SK-N-SH (cell line): ENCODE results near the gene NRBF2. TPM values are rescaled to one million over a fixed set of nuclear protein-coding genes. Genes with fewer than 3 reads are reported as not detected.
"Not testable (repeated sequence)": the region's sequence is repeated elsewhere in the genome, so short reads cannot be mapped to it uniquely, and the experiment has no call there.

ENCODE experiments used
- CTCF ChIA-PET: fragments of 300-600, 350-600 bp; formaldehyde crosslinking; extraction: SDS; loops from one replicate; lab custom pipeline; 2021; lab: Yijun Ruan, JAX
- POLR2A ChIA-PET: fragments of 350-600 bp; sonication (Branson Sonifier 250); formaldehyde crosslinking; extraction: SDS; loops from one replicate; lab custom pipeline; 2020; ENCODE audit warnings: antibody characterized with exemption, inconsistent platforms; lab: Yijun Ruan, JAX
- DNase-seq: peaks from one replicate; pipeline ENCODE4 v3.0.0; 2012
- H2AFZ ChIP-seq: fragments of 200-600 bp; sonication (generic); 2 replicates; pipeline ENCODE4 v1.8.1; 2016; ENCODE audit warnings: antibody characterized with exemption, mild to moderate bottlenecking, low read depth
- H3F3A ChIP-seq: fragments of 200-600 bp; sonication (generic); replicated peaks from 2 replicates; pipeline ENCODE3; 2016; ENCODE audit warnings: antibody characterized with exemption, mild to moderate bottlenecking; ENCODE audit not compliant: insufficient read depth
- H3K27ac ChIP-seq, 2 experiments: fragments of 200-500 bp in 1 of 2; fragments of 200-600 bp in 1 of 2; sonication (Bioruptor generic) in 1 of 2; sonication (generic), shearing (Covaris generic) in 1 of 2; 2 replicates each; pipeline versions ENCODE4 v1.5.1 to v1.6.1; 2014 to 2016; ENCODE audit warnings: low read depth in 2 of 2, inconsistent platforms in 1 of 2, low read length in 1 of 2, mild to moderate bottlenecking in 1 of 2, mixed read lengths in 1 of 2
- H3K27me3 ChIP-seq: fragments of 200-600 bp; sonication (generic), shearing (Covaris generic); 2 replicates; pipeline ENCODE4 v1.6.1; 2016; ENCODE audit warnings: mixed run types; ENCODE audit not compliant: insufficient read depth
- H3K36me3 ChIP-seq, 2 experiments: fragments of 200-500 bp in 1 of 2; fragments of 200-600 bp in 1 of 2; sonication (Bioruptor generic) in 1 of 2; sonication (generic) in 1 of 2; replicated peaks in 1 of 2; 2 replicates each; pipeline versions ENCODE3 to v1.5.1; 2014 to 2016; ENCODE audit warnings: low read length in 1 of 2, mild to moderate bottlenecking in 1 of 2; ENCODE audit not compliant: insufficient read depth in 2 of 2, control insufficient read depth in 1 of 2
- H3K4me1 ChIP-seq, 2 experiments: fragments of 200-500 bp in 1 of 2; fragments of 200-600 bp in 1 of 2; sonication (Bioruptor generic) in 1 of 2; sonication (generic), shearing (Covaris generic) in 1 of 2; 2 replicates each; pipeline versions ENCODE4 v1.5.1 to v1.6.1; 2014 to 2016; ENCODE audit warnings: low read depth in 1 of 2, low read length in 1 of 2, mixed run types in 1 of 2; ENCODE audit not compliant: insufficient read depth in 2 of 2, control insufficient read depth in 1 of 2
- H3K4me2 ChIP-seq: fragments of 200-600 bp; sonication (generic), shearing (Covaris generic); 2 replicates; pipeline ENCODE4 v1.6.1; 2017; ENCODE audit warnings: mixed run types
- H3K4me3 ChIP-seq, 2 experiments: fragments of 200-500 bp in 1 of 2; fragments of 200-600 bp in 1 of 2; sonication (Bioruptor generic) in 1 of 2; sonication (generic), shearing (Covaris generic) in 1 of 2; 2 replicates each; pipeline versions ENCODE4 v1.5.1 to v1.8.1; 2014 to 2016; ENCODE audit warnings: low read depth in 2 of 2, inconsistent platforms in 1 of 2, low read length in 1 of 2, mild to moderate bottlenecking in 1 of 2, mixed read lengths in 1 of 2, moderate library complexity in 1 of 2
- H3K79me2 ChIP-seq: fragments of 200-600 bp; sonication (generic); 2 replicates; pipeline ENCODE4 v1.8.1; 2017; ENCODE audit warnings: mild to moderate bottlenecking; ENCODE audit not compliant: insufficient read depth
- H3K9ac ChIP-seq: fragments of 200-600 bp; sonication (generic); 2 replicates; pipeline ENCODE4 v1.6.1; 2017; ENCODE audit warnings: mixed run types
- H3K9me2 ChIP-seq: fragments of 200-600 bp; sonication (generic); 2 replicates; pipeline ENCODE4 v1.6.1; 2017; ENCODE audit warnings: mixed run types
- H3K9me3 ChIP-seq: fragments of 200-600 bp; sonication (generic); 2 replicates; pipeline ENCODE4 v1.6.1; 2017; ENCODE audit warnings: mixed run types, mild to moderate bottlenecking, moderate library complexity
- H4K20me1 ChIP-seq: fragments of 200-600 bp; sonication (generic); 2 replicates; pipeline ENCODE4 v1.6.1; 2017; ENCODE audit warnings: mild to moderate bottlenecking, mixed run types; ENCODE audit not compliant: insufficient read depth
- CHD2 ChIP-seq: fragments of 150-350 bp; IDR thresholded peaks from 2 replicates; pipeline ENCODE4 v1.6.1; 2018; ENCODE audit warnings: low read length; ENCODE audit not compliant: partially characterized antibody
- EP300 ChIP-seq, 2 experiments: IDR thresholded peaks; 2 replicates each; pipeline versions ENCODE4 v1.4.0 to v1.6.1; 2012; ENCODE audit warnings: borderline replicate concordance in 1 of 2, low read depth in 1 of 2, low read length in 1 of 2
- FOSL2 ChIP-seq: IDR thresholded peaks from 2 replicates; pipeline ENCODE4 v1.4.0; 2012; ENCODE audit warnings: low read depth, mild to moderate bottlenecking, moderate library complexity, borderline replicate concordance
- FOXJ3 ChIP-seq: sonication (generic); formaldehyde crosslinking; IDR thresholded peaks from 2 replicates; pipeline ENCODE4 v1.5.1; 2020; ENCODE audit warnings: mild to moderate bottlenecking, missing genetic modification reagents
- MEF2A ChIP-seq: IDR thresholded peaks from 2 replicates; pipeline ENCODE4 v1.4.0; 2012; ENCODE audit warnings: low read depth, borderline replicate concordance
- MXI1 ChIP-seq: IDR thresholded peaks from 2 replicates; pipeline ENCODE4 v1.6.1; 2012; ENCODE audit warnings: mild to moderate bottlenecking, low read depth, low read length, improper control_type of control experiment
- NFIC ChIP-seq: IDR thresholded peaks from 2 replicates; pipeline ENCODE4 v1.4.0; 2012; ENCODE audit warnings: borderline replicate concordance
- NRF1 ChIP-seq: IDR thresholded peaks from 2 replicates; pipeline ENCODE4 v1.6.1; 2012; ENCODE audit warnings: low read depth, mild to moderate bottlenecking, low read length
- RAD21 ChIP-seq: IDR thresholded peaks from 2 replicates; pipeline ENCODE4 v1.6.1; 2012; ENCODE audit warnings: mild to moderate bottlenecking, low read length
- RCOR1 ChIP-seq: fragments of 150-350 bp; IDR thresholded peaks from 2 replicates; pipeline ENCODE4 v1.6.1; 2017; ENCODE audit warnings: antibody characterized with exemption, low read length
- RFX5 ChIP-seq: IDR thresholded peaks from 2 replicates; pipeline ENCODE4 v1.6.1; 2012; ENCODE audit warnings: mild to moderate bottlenecking, improper control_type of control experiment, low read length
- RXRA ChIP-seq: IDR thresholded peaks from 2 replicates; pipeline ENCODE4 v1.4.0; 2012; ENCODE audit warnings: low read depth, mild to moderate bottlenecking, borderline replicate concordance
- SIN3A ChIP-seq: IDR thresholded peaks from 2 replicates; pipeline ENCODE4 v1.6.1; 2012; ENCODE audit warnings: low read depth, mild to moderate bottlenecking, low read length, moderate library complexity, borderline replicate concordance
- WGBS: methylation state at CpG from one replicate; pipeline ENCODE4 v1.1.6; 2017; ENCODE audit warnings: low lambda C conversion rate; 5-methylcytosine and 5-hydroxymethylcytosine counted together
- polyA plus RNA-seq, 3 experiments: library from polyadenylated mRNA; depleted of rRNA; stranded (reverse); fragments of >200 nt; gene quantifications; 2 replicates each; pipeline ENCODE4 v1.2.3, GENCODE V29; 2012
- TF ChIP-seq, protein P1 (sequence below): fragments of 150-350 bp; IDR thresholded peaks from 2 replicates; pipeline ENCODE4 v1.6.1; 2017; ENCODE audit warnings: antibody characterized with exemption, low read length, low read depth, borderline replicate concordance
- TF ChIP-seq, protein P2 (sequence below): fragments of 200-600 bp; sonication (generic); IDR thresholded peaks from 2 replicates; pipeline ENCODE4 v1.6.1; 2017; ENCODE audit warnings: antibody characterized with exemption, mild to moderate bottlenecking, moderate library complexity

Gene NRBF2
- polyA plus RNA-seq, 1 of the 3 experiments (the other 2 are of a cell fraction): 8.9 TPM

DNA sequence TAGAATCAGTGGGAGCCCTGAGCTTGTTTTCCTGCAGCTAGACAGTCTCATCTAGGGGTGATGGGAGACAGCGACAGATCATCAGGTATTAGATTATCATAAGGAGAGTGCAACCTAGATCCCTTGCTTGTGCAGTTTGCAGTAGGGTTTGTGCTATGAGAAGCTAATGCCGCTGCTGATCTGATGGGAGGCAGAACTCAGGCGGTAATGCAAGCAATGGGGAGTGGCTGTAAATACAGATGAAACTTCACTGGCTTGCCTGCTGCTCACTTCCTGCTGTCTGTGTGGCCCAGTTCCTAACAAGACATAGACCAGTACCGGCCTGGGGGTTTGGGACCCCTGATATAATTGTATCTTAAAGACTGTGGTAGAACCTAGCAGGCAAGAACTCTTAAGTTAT is 17.6 kb downstream of the NRBF2 start:
- no peak overlapping the region for H3K27ac ChIP-seq
- no peaks in the 10 kb centered on the region for H3K9me3 ChIP-seq
- CTCF ChIA-PET: no interaction called here
- no peak overlapping the region for H3K4me3 ChIP-seq
- TF ChIP-seq MXI1 (no peak), RCOR1 (no peak), RFX5 (no peak), FOSL2 (no peak), CHD2 (no peak), EP300 (IDR thresholded peaks at IDR 0.05; ENCODE audit: borderline replicate concordance in 1 of 2, low read depth in 1 of 2, low read length in 1 of 2) (no peak), MEF2A (no peak), RXRA (no peak), SIN3A (no peak), NRF1 (no peak), NFIC (no peak), FOXJ3 (CRISPR knock-in tag) (no peak), RAD21 (no peak)
- TF ChIP-seq, protein P1, sequence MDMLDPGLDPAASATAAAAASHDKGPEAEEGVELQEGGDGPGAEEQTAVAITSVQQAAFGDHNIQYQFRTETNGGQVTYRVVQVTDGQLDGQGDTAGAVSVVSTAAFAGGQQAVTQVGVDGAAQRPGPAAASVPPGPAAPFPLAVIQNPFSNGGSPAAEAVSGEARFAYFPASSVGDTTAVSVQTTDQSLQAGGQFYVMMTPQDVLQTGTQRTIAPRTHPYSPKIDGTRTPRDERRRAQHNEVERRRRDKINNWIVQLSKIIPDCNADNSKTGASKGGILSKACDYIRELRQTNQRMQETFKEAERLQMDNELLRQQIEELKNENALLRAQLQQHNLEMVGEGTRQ: no peak
- TF ChIP-seq, protein P2, sequence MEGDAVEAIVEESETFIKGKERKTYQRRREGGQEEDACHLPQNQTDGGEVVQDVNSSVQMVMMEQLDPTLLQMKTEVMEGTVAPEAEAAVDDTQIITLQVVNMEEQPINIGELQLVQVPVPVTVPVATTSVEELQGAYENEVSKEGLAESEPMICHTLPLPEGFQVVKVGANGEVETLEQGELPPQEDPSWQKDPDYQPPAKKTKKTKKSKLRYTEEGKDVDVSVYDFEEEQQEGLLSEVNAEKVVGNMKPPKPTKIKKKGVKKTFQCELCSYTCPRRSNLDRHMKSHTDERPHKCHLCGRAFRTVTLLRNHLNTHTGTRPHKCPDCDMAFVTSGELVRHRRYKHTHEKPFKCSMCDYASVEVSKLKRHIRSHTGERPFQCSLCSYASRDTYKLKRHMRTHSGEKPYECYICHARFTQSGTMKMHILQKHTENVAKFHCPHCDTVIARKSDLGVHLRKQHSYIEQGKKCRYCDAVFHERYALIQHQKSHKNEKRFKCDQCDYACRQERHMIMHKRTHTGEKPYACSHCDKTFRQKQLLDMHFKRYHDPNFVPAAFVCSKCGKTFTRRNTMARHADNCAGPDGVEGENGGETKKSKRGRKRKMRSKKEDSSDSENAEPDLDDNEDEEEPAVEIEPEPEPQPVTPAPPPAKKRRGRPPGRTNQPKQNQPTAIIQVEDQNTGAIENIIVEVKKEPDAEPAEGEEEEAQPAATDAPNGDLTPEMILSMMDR: no peak
- H4K20me1 ChIP-seq: no peaks in the 10 kb centered on the region
- H2AFZ ChIP-seq: no peak overlapping the region
- no peaks in the 10 kb centered on the region; a peak in 1 of 4 replicates for H3K4me1 ChIP-seq
- H3K36me3 ChIP-seq: peaks cover 20 to 37% of the 10 kb centered on the region in 2 experiments
- H3K79me2 ChIP-seq: peaks cover 56% of the 10 kb centered on the region
- WGBS: 94% methylated on average over 4 of the region's 4 CpGs
- POLR2A ChIA-PET: no interaction called here
- no peak overlapping the region for H3K4me2 ChIP-seq
- no peaks in the 10 kb centered on the region for H3K9me2 ChIP-seq
- no peaks in the 10 kb centered on the region for H3K27me3 ChIP-seq
- no peak for DNase-seq
- no peaks in the 10 kb centered on the region for H3F3A ChIP-seq
- no peak overlapping the region for H3K9ac ChIP-seq

DNA sequence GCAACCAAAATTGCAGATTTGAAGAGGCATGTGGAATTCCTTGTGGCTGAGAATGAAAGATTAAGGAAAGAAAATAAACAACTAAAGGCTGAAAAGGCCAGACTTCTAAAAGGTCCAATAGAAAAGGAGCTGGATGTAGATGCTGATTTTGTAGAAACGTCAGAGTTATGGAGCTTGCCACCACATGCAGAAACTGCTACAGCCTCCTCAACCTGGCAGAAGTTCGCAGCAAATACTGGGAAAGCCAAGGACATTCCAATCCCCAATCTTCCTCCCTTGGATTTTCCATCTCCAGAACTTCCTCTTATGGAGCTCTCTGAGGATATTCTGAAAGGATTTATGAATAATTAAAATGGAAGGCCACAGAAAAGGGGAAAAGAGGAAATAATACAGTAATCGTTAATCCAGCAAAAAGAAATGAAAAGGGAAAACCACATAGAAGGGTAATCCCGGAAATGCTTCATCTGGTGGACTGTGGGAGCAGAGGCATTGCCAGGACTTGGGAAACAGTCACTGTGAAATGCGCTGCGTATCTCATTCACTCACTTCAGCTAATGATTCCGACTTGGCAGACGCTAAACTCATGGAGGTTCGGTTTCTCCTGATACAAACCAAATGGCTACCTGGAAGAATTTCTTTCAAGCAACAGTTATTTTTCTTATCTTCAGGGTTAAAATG is 20.9 kb downstream of the NRBF2 start:
- H3K27ac ChIP-seq, H3K4me1 ChIP-seq, H2AFZ ChIP-seq, H3K27me3 ChIP-seq, H3K4me2 ChIP-seq, DNase-seq, H3K9me2 ChIP-seq, H3K9ac ChIP-seq, H3K4me3 ChIP-seq, H3F3A ChIP-seq, POLR2A ChIA-PET, CTCF ChIA-PET, H3K9me3 ChIP-seq: not testable (repeated sequence)
- Histone ChIP-seq H4K20me1 (peaks cover 13% of the 10 kb centered on the region), H3K36me3 (peaks cover 20 to 37% of the 10 kb centered on the region in 2 experiments), H3K79me2 (peaks cover 28% of the 10 kb centered on the region)
- 92% methylated on average over 9 of the region's 9 CpGs for WGBS
